ENCODE data around the gene PRDM11.
A peak's percentile ranks its signal among the peaks of the same experiment; 100 is the strongest.
"Not testable (repeated sequence)": the region's sequence is repeated elsewhere in the genome, so short reads cannot be mapped to it uniquely, and the experiment has no call there.

The PRDM11 gene

DNA sequence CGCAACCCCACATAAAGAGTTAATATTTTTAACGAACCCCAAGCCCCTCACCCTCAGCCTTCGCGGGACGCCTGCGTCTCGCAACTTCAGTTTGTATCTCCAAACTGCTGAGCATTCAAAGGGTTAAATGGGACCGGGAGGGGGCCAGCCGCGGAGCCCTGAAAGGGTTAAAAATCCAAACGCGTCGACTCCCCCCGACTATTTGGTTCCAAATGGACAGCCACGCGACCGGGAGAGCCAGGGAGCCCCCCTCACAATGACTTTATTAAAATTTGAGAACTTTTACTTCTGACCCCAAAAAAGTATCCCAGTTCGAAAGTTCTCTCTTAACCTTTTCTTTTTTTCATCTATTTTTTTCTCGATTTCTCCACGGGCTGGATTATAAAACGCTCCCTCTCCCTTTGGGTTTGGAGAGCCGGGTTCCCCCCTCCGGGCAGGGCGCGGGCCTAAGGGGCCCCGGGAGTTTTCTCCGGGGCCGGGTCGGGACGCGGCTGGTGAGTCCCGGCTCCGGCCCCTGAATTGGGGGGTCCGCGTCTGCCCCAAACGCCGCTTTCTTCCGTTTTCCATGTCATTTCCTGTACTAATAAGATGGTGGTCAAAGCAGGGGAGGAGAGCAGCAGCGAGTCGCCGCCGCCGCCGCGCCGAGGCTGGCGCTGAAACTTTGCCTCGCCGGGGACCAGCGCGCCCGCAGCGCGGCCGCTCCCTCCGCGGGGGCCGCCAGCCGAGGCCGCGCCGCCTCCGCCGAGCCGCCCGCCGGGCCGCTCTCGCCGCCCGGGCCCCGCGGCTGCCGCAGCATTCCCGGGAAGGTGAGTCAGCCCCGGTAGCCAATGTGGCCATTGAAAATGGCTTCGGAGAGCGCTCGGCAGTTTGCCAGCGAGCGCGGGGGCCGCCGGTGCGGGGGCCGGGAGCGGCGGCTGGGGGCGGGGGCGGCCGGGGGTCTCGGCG is at the start of gene PRDM11:
Gene PRDM11, plus strand, starts transcription at position 568 of the 945 bp plus-strand sequence. CDS start 35,128 bp downstream, outside the sequence.
- peak; percentile 15 for DNase-seq

DNA sequence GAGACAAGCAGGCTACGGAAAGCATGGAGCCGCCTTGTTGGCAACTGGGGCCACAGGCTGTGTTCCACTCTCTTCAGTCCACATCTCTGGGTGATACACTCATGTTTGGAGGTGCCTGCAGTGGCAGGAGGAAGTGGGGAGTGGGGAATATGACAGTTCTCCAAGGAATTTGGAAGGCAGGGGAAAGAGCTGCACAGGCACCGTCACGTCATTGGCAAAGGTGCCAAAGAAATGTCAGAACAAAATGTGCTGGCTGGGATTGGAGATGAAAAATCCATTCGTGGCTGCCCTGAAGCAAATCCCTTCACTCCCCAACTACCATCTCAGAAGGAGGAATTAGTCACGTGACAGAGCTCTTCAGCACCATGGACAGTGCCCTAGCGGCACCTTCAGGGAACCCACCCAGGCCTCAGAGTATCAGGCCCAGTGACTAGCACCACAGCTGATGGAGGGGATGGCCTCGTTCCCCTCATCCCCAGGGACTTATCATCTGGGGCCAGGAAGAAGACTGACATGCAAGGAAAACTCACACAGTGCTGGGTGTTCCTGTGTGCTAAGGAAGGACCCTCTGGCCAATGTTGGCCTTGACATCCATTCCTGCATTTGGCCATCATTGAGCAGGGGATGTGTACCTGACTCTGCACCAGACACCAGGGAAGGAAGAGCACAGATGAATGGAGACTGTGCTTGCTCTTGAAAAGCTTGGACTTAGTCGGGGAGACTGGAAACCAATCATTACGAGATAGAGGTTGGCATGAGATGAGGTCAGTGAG is 48.5 kb upstream of the PRDM11 start:
- DNase-seq = peak; percentile 50

DNA sequence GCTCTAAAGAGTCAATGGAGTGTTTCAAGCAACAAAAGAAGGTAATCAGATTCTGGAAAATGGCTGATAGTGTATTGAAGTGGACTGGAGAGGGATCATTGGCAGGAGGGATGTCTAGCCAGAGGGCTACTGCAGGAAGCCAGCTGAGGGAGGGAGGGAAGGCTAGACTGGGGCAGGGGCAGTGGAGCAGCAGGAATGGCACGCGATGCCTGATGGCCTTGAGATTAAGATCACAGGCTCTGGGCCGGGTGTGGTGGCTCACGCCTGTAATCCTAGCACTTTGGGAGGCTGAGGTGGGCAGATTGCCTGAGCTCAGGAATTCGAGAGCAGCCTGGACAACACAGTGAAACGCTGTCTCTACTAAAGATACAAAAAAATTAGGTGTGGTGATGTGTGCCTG is 47.5 kb upstream of the PRDM11 start:
- DNase-seq = no peak

DNA sequence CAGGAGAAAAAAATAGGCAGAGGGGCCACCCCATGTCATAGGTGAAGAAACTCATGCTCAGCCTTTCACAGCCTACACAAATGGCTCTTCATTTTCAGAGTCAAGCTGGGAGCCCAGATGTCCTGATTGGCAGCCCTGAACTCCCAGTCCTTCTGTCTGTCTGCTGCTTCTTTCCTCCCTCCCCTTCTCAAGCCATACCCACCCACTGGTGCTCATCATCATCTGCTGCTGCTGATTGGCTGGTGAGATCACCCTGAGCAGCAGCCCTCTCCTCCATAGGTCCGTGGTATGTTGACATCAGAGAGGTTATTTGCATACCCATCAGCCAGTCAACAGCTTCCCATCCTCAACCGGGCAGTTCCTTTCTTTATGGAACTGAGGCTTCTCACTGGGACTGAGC is 46.1 kb upstream of the PRDM11 start:
- peak; percentile 82 for DNase-seq

DNA sequence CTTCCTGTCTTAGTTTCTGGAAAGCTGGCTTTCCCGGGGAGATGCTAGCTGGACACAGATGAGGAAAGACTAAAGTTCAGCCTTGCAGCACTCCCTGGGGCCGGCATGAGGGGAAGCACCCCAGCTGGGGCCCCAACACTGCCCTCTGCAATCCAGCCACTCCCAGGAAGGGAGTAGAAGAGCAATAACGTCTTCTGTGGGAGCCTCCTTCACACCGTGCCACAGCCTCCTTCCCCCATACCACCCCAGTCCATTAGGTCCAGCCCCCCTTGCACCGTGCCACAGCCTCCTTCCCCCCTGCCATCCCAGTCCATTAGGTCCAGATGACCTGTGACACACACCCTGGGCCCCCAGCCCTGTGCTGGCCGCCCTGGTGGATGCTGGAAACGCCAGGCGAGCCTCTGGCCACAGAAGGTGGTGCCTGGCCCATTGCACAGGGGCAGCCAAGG is 44.1 kb upstream of the PRDM11 start:
- no peak for DNase-seq

DNA sequence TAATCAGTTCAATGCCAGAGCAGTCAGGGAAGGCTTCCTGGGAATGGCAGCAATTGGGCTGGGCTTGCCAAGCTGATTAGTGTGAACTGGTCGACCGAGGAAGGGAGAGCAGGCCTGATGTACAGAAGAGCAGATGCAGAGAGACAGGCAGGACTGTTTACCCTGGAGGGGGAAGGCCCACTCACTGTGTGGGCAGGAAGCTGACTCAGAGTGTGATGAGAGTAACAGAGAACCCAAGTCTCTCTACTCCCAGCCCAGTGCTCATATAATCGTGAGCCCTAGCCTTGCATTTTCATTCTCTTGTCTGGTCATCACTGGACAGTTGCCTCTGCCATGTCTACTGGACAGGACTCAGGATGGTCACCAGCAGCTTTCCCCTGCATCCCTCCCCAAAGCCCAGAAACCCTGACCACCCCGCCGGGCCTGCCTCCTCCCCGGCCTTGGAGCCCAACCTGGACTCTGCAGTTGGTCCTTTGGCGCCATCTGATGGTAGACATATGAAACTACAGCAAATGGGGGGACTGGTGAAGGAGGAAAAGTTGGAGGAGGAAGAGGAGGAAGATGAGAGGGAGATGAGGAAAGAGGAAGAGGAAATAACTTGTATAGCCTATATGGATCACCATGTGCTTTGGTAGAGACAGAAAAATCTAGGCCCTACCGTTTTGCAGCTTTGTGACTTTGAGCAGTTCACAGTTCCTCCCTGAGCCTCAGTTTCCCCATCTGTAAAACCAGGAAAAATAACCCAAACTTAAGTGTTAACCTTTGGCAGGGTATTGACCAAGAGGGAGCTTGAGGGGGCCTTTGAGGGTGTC is 43.4 kb upstream of the PRDM11 start:
- DNase-seq = peak; percentile 62

DNA sequence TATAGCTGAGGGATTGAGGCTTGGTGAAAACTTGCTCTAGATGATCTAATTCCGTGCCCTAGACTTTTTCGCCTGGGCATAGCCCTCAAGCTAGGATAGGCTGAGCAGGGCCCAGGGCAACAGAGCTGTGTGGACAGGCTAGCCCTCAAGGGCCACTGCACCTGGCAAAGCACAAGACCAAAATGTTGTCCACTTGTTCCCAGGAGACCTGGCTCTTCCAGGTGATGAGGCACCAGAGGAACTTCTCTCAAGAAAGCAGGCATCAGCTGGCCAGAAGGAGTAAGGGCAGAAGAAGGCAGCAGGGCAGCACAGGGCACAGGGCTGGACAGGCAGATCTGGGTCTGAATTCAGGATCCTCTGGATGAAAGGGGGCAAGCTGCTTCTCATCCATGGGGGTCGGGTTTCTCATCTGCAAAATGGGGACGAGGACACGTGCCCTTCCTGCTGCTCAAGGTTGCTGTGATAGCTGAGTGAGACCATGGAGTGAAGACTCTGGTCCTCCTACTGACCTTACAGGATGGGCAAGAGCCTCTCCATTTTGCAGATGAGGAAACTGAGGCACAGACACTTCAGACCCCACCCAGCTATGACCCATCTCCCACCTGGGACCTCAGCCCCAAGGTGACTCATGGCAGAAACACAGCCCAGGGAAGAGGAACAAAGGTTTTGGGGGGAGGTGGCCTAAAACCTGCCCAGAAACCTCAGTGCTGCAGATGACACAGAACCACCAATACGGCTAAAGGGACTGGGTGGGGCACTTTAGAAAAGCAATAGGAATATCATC is 42.2 kb upstream of the PRDM11 start:
- DNase-seq = no peak

DNA sequence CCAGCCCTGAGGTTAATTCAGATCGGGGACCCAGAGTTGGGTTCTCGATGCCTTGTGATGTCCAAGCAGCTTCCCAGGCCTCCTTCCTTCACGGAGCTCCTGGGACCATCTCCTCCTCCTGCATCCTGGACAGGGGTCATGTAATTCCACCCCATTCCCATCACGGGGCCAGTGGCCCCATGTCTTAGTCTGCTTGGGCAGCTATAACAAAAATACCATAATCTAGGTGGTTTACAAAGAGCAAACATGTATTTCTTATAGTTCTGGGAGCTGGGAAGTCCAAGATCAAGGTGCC is 41.7 kb upstream of the PRDM11 start:
- no peak for DNase-seq

DNA sequence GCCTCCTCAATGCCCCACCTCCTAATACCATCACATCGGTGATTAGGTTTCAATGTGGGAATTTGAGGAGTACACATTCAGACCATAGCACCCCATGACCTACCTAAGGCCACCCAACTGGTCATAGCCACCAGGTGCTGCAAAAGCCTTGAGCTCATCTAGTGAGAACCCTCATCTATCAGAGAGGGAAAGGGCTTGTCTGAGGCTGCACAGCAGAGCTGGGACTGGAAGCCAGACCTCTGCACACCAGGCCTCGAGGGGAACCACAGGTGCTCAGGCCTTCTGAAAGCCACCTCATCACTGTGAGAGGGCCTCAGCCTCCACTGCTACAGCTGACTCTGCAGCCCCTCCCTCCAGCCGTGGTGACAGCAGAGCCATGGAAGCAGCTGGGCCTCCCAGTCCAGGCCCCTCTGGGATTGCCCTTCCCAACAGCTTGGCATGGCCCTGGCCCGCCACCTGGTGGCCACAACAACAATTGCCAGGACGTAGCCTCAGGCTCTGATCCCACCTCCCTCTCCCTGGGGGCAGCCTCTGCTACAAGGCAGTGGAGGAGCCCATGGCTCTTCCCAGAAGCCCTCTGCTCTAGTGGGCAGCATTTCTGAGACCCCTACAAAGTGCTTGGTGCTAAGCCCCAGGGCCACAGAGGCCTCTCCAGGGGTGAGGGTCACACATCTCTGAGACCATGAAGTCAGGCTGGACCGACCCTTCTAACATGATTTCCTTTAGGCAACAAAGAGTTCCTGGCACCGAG is 41.0 kb upstream of the PRDM11 start:
- DNase-seq = peak; percentile 41

DNA sequence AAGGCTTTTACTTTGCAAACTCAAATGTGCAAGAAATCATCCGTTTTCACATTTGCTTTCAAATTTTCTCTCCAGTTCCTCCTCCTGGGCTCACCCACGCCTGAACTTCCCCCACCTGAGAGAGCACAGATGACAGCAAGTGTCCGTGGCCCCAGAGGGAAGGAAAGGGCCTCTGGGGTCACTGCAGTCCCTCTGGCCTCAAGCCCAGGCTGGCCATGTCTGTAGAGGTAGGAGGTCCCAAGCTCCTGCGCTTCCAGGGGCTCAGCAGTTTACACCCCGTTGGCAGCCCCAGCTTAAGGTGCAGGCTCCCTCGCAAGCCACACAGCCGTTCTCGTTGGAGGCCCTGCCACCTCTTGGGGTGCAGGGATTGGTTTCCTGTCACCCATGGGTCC is 40.5 kb upstream of the PRDM11 start:
- no peak for DNase-seq

DNA sequence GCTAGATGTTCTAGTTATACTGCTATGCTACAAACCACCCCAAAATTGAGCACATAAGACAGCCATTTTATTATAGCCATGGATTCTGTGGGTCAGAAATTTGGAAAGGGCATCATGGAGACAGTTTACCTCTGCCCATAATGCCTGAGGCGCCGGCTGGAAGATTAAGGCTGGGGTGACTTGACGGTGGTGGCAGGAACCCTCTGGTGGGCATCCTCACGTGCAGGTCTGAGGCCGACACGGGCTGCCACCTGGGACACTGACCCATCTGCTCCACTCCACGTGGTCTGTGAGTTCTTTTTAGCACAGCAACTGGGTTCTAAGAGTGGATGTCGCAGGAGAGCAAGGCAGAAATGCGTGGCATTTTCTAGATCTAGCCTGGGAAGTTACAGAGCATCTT is 40.0 kb upstream of the PRDM11 start:
- no peak for DNase-seq

DNA sequence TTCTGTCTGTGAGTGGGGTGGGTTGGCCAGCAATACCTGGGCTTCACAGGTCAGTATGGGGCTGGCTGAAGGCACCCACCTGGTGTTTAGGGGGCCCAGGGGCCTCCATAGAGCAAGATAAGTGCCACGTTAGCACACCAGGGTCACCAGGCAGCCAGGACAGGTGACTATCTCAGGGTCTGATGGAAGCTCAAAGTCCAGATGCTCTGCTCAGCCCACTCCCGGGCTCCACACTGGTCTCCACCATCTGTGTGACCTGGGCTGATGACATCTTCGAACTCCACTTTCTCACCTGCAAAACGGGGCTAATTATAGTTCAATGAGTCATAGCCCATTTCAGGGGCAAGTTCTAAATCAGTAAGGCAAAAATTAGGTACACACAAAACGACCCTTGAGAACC is 39.4 kb upstream of the PRDM11 start:
- no peak for DNase-seq

DNA sequence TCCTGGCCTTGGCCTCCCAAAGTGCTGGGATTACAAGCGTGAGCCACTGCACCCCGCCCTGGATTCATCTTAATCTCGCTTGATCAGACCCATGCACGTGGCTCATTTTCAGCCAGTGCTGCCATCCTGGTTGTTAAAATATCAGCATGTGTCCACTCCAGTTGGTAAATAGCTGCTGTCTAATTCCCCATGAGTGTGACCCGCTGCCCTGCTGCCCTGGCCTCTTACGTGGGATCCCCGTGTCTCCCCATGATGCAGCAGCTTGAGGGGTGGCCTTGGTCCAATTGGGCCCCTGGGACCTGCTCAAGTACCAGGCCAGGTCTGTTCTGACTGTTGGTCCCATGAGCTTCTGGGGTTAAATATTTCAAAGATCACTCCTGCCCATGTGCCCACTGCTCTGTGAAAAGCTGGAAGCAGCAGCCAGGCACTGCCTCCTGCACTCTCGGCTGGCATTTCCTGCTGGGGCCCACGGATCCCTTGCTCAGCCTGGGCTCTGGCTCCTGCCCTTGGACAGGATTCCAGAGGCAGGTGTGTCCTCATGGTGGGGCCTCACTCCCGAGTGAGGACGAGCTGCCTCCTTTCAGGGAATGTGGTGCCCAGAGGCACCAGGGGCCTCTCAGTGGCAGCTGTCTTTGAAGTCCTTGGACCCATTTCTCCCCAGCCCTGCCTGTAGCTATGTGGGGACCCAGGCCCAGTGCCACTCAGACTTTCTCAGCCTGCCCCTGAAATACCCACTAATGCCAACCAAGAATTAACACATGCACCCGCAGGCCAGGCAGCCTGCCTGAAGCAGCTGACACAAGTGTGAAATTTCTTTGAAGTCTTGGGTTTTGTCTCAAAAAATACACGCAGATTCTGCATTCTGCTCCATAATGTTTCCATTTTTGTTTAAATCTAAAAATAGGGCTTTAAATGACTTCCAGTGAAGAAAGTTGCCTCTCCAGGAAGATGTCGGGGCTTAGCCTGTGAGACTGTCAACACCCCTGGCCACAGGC is 38.1 kb upstream of the PRDM11 start:
- no peak for DNase-seq

DNA sequence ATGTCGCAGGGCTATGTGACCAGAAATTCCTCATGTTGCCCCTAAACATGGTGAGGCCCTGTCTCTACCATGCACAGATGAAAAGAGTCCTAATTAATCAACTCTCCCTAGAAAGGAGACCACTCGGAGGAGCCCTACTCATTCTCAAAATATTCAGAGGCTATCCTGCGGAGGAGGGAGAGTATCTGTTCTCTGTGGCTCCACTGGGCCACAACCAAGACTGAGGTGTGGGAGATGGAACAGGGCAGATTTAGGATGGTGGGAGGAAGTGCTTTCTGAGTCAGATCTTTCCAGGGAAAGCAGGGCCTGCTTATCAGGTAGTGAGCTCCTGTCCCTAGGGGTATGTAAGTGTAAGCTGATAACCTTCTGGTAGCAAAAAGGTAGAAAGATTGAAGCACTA is 37.0 kb upstream of the PRDM11 start:
- no peak for DNase-seq

DNA sequence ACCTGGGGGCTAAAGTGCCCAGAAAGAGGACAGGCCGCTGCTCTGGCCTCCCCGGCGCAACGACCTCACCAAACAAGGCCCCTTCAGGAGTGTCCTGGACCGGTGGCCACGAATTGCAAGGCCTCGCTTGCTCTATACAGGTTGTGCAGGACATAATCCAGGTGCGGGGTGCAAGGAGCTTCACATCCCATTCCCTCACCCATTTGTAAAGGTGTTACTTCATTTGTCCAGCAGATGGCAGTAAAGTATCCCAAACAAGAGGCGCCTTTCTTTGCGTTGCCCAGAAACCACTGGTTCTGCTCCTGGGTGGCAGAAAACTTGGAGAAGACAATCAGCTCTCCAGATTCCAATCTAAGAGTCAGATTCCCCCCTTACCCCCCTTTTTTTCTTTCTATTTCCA is 35.9 kb upstream of the PRDM11 start:
- DNase-seq = peak; percentile 50

DNA sequence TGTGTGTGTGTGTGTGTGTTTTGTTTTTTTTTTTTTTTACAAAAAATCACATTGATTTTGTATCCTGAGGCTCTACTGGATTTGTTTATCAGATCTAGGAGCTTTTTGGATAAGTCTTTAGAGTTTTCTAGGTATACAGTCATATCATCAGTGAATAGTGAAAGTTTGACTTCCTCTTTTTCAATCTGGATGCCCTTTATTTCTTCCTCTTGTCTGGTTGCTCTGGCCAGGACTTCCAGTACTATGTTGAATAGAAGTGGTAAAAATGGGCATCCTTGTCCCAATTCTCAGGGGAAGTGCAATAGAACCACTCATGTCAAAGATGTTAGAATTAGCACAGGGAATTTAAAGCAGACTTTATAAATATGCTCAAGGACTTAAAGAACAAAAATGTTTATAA is 32.6 kb upstream of the PRDM11 start:
- DNase-seq = peak; percentile 65

DNA sequence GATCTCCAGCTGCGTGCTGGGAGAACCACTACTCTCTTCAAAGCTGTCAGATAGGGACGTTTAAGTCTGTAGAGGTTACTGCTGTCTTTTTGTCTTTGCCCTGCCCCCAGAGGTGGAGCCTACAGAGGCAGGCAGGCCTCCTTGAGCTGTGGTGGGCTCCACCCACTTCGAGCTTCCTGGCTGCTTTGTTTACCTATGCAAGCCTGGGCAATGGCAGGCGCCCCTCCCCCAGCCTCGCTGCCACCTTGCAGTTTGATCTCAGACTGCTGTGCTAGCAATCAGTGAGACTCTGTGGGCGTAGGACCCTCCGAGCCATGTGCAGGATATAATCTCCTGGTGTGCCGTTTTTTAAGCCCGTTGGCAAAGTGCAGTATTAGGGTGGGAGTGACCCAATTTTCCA is 18.6 kb upstream of the PRDM11 start:
- not testable (repeated sequence) for DNase-seq

DNA sequence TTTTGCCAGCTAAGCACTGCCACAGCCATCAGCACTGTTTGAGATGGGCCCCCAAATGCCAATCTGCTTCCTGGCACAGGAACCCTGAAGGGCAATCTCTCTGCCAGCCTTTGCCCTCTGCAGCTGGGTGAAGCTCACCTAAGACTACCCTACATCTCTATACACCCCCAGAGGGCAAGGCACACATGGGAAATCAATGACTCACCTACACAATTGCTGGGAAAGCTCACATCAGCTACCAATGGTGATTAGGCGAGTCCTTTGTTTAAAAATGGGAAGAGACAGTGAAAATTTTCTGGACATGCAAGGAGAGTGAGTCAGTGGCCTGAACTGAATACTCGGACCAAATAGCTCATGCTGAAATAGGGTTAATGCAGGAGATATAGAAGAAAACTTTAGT is 12.6 kb upstream of the PRDM11 start:
- DNase-seq = no peak

DNA sequence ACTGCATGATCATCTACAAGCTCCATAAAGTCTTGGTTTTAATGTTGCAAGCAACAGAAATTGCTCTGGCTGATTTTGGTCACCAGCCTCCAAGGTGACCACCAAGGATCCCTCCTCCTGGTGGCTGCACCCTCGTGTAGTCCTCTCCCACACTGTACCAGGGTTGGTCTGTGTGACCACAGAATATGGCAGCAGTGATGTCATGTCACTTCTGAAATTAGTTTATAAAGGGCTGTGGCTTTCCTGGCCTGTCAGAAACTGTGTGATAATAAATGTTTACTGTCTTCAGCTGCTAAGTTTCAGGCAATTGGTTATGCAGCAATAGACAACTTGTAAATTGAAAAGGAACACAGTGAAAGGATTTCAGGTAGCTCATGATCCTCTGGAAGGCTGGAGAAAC is 5.3 kb upstream of the PRDM11 start:
- DNase-seq = no peak

DNA sequence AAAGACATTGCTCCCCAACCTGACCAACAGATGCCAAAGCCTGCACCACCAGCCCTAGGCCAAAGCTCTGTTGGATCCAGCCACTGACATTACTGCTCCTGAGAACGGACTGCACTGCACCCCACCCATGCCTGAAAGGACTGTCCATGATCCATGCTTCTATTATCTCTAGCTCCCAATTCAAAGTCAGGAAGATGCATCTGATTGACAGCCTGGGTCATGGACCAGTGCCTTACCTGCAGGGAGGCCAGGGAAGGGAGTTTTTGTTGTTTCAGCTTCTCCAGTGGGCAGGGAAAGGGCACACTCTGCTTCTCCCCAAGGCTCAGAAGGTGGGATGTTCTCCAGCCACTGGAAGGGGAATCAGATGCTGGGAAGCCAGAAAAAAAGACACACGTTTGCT is 4.8 kb upstream of the PRDM11 start:
- DNase-seq = no peak

Measured in MV-4-11 (cell line).